Muscle layer of colon (tissue), 2 donors: ENCODE measurements around the gene SLC15A1.

Experiments
- H3K27ac ChIP-seq: one replicate; pipeline ENCODE4 v1.7.0; 2013; ENCODE audit warnings: low read depth, mild to moderate bottlenecking, low read length, moderate library complexity
- H3K27me3 ChIP-seq, 2 donors: one replicate each; pipeline ENCODE4 v1.7.0; 2013; ENCODE audit warnings: low read length in 2 of 2, mild to moderate bottlenecking in 2 of 2; ENCODE audit not compliant: insufficient read depth in 2 of 2, control insufficient read depth in 1 of 2
- H3K36me3 ChIP-seq: one replicate; pipeline ENCODE4 v1.7.0; 2013; ENCODE audit warnings: mild to moderate bottlenecking, low read length; ENCODE audit not compliant: insufficient read depth
- H3K4me1 ChIP-seq: one replicate; pipeline ENCODE4 v1.7.0; 2013; ENCODE audit warnings: mild to moderate bottlenecking, low read length; ENCODE audit not compliant: insufficient read depth
- H3K4me3 ChIP-seq, 2 donors: one replicate each; pipeline ENCODE4 v1.7.0; 2013; ENCODE audit warnings: low read length in 2 of 2, low read depth in 1 of 2, mild to moderate bottlenecking in 1 of 2, moderate library complexity in 1 of 2
- H3K9ac ChIP-seq: one replicate; pipeline ENCODE4 v1.7.0; 2013; ENCODE audit warnings: low read length
- H3K9me3 ChIP-seq: one replicate; pipeline ENCODE4 v1.7.0; 2013; ENCODE audit warnings: mild to moderate bottlenecking, low read length
- donor health status: abdominal sarcoma.
- donor health status: Adenocarcinoma of cecum.

SLC15A1 gene, protein sequence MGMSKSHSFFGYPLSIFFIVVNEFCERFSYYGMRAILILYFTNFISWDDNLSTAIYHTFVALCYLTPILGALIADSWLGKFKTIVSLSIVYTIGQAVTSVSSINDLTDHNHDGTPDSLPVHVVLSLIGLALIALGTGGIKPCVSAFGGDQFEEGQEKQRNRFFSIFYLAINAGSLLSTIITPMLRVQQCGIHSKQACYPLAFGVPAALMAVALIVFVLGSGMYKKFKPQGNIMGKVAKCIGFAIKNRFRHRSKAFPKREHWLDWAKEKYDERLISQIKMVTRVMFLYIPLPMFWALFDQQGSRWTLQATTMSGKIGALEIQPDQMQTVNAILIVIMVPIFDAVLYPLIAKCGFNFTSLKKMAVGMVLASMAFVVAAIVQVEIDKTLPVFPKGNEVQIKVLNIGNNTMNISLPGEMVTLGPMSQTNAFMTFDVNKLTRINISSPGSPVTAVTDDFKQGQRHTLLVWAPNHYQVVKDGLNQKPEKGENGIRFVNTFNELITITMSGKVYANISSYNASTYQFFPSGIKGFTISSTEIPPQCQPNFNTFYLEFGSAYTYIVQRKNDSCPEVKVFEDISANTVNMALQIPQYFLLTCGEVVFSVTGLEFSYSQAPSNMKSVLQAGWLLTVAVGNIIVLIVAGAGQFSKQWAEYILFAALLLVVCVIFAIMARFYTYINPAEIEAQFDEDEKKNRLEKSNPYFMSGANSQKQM

DNA sequence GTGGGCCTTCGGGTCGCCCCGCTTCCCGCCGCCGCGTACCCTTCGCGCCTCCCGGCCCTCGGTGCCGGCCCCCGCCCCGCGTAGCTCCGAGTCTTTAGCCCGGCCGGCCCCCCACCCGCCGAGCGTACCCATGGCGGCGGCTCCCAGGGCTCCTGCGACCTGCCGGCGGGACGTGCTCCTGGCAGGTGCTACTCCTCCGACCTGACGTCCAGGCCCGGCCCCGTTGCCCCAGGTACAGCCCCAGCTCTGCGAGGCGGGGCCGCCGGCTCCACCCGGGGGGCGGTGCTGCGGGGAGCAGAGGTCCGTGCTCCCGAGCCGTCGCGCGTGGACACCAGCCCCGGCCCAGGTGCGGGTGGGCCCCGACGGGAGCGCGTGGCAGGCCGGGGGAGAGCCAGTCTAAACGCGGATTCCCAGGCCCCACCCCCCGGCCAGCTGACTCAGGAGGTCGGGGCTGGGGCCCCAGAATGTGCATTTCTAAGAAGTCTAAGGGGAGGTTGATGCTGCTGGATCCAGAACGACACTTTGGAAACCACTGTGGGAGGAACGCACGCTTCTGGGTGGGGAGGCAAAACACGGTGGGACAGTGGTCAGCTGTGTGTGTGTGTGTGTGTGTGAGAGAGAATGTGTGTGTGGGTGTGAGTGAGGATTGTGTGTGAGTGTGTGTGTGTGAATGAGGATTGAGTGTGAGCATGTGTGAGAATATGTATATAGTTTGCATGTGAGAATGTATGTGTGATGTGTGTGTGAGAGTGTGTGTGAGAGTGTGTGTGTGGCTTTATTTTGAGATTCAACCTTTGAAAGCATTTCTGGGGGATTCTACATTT, at the start of gene SLC15A1:
Gene SLC15A1 (minus strand): TSS at position 206 of the 824 bp plus-strand sequence. CDS start 74 bp downstream, at position 132.
- Histone ChIP-seq H3K4me3 (peak within 1 kb of the TSS; percentile 5 to 21), H3K9me3 (peaks cover 6% of the 10 kb centered on the region), H3K4me1 (no peaks in the 10 kb centered on the region), H3K9ac (no peak within 1 kb of the TSS), H3K27ac (no peak within 1 kb of the TSS), H3K27me3 (peaks cover 17 to 18% of the 10 kb centered on the region in 2 donors), H3K36me3 (no peaks in the 10 kb centered on the region)

DNA sequence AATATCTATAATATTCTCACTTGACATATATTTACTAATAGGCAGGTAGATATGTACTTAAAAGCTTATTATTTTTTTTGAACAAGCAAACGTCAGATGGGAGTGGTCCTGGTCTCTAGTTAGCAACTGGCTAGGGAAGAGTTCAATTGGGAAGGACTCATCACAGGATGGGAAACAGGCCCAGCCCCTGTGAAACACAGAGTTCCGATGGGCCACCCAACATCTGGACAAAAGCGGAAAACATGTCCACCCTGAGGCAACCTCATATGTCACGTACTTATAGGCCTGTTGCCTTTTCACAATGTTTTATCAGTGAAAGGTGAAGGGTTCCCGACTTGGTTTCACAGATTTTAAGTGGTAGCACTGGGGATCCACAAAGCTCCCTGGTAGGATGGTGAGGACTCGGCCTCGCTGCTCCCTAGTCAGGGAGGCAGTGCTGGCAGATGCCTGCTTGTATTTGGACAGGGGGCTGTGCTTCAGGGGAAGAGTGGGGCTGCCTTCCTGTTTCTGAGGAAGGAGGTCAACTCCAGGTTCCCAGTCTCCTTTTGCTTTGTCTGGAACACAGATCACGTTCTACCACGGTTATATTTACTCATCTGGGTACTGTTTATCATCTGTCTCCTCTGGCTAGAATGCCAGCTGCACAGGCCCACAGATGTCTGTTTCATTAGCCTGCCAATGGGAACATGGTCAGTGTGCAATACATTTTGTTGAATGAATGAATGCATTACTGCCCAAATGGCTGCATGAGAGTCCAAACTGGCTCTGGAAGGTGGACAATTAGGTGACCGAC, 49.4 kb upstream of the SLC15A1 start:
- H3K27me3 ChIP-seq = no peaks in the 10 kb centered on the region
- no peak overlapping the region for H3K27ac ChIP-seq
- peaks cover 58% of the 10 kb centered on the region for H3K36me3 ChIP-seq
- no peaks in the 10 kb centered on the region for H3K9me3 ChIP-seq
- no peak overlapping the region for H3K4me3 ChIP-seq
- no peak overlapping the region for H3K9ac ChIP-seq
- H3K4me1 ChIP-seq = peaks cover 14% of the 10 kb centered on the region

DNA sequence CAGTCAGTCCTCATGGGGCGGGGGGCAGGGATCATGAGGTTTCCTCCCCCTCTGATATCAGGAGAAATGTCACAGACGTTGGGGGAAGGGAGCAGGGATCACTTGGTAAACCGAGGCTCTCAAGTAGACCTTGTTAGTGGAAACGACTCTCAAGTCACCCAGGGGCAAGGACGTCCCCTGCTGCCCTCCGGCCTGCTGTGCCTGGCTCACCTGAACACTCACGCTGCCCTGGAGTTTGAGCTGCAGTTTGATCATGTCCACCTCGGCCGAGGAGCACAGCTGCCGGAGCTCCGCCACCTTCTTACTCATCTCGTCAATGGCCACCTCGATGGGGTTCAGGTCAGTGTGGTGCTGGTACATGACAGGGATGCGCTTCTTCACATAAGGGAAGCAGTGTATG, 47.6 kb upstream of the SLC15A1 start:
- no peak overlapping the region for H3K27ac ChIP-seq
- no peak overlapping the region for H3K4me3 ChIP-seq
- H3K9me3 ChIP-seq = no peaks in the 10 kb centered on the region
- H3K36me3 ChIP-seq = peaks cover 61% of the 10 kb centered on the region
- peaks cover 14% of the 10 kb centered on the region for H3K4me1 ChIP-seq
- no peak overlapping the region for H3K9ac ChIP-seq
- H3K27me3 ChIP-seq = no peaks in the 10 kb centered on the region

DNA sequence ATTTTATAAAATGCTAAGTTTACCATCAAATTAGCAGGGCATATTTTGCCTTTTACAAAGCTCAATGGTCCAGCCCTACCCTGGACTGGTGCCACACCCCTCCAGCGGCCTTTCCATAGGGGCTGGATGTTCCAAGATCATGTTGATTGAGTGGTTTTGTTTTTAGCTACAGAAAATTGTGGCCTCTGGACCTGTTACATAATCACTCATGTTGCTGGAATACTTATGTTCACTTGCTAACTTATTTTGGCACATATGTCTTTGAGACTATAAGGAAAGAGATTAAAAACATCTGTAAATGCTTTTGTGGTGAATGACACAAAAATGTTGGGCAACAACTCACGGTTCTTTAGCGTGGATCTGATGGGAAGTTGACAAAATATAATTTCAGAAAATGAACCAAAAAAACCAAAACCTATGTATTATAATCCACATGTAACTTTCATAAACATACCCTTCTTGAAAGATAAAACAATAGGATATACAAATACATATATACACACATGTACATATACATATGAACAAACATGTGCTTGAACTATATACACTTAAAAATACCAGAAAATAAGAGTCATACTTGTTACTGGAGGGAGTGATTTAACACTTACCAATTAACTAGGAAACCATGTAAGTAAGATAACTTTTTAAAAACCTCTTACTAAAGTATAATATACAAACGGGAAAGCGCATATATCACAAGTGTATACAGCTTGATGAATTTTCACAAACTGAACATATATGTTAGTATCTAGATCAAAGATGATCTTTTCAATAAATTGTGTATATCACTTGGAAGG, 46.6 kb upstream of the SLC15A1 start:
- H3K4me3 ChIP-seq = no peak overlapping the region
- peaks cover 14% of the 10 kb centered on the region for H3K4me1 ChIP-seq
- H3K9ac ChIP-seq = no peak overlapping the region
- H3K27me3 ChIP-seq = no peaks in the 10 kb centered on the region
- no peak overlapping the region for H3K27ac ChIP-seq
- H3K36me3 ChIP-seq = peaks cover 60% of the 10 kb centered on the region
- no peaks in the 10 kb centered on the region for H3K9me3 ChIP-seq

DNA sequence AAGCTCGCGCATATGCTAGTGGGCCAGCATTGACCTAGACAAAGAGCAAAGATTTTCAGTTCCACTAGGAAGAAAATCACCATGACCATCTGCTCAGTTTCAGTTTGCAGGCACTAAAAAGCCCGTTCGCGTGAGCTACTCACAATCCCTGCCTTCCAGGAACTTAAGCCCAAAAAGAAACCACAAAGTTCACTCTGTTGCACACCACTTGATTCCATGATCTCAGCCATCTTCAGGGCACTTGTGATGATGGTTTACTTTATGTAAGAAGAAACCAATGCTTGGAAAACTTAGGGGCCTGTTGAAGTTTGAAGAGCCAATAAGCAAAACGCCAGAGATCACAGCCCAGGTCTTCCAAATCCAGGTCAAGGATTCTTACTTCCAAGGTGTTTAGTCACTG, 45.0 kb upstream of the SLC15A1 start:
- no peak overlapping the region for H3K4me3 ChIP-seq
- no peak overlapping the region for H3K27ac ChIP-seq
- no peak overlapping the region for H3K9ac ChIP-seq
- no peaks in the 10 kb centered on the region for H3K9me3 ChIP-seq
- no peaks in the 10 kb centered on the region for H3K27me3 ChIP-seq
- peaks cover 62% of the 10 kb centered on the region for H3K36me3 ChIP-seq
- peaks cover 8% of the 10 kb centered on the region for H3K4me1 ChIP-seq

DNA sequence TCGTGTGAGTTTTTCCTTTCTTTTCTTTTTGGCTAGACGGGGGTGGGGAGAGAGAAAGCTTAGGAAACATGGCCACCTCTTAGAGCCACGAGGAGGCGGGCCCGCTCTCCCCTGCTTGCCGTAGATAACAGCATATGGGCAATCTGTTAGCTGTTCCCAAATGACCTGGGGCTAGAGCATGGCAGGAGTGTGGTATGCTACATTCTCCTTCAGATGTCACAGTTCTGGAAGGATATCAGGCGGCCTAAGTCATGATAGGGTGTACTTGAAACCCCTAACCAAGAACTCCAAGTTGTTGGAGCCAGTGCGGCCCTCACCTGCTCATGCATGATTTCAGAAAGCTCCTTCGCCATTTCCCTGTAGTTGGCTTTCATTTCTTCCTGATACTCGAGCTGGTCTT, 44.3 kb upstream of the SLC15A1 start:
- Histone ChIP-seq H3K27me3 (no peaks in the 10 kb centered on the region), H3K9me3 (no peaks in the 10 kb centered on the region), H3K36me3 (peaks cover 62% of the 10 kb centered on the region), H3K27ac (no peak overlapping the region), H3K4me3 (no peak overlapping the region), H3K9ac (no peak overlapping the region), H3K4me1 (peaks cover 5% of the 10 kb centered on the region)

DNA sequence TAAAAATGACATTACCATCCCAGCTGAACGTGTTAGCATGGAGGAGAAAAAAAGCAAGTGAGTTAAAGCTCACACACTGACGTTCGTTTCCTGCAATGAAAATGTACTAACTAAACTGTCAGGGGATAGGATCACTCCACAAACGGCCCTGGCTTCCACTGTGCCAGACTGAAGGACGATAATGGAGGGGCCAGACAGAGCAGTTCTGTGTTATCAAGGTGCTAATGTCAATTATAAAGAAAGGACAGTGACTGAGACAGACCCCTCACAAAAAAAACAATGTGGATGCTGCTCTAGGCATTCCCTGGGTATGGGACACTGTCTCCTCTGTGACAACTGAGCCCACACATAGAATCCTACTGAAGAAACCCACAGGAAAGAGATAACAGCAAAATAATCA, 43.7 kb upstream of the SLC15A1 start:
- H3K9me3 ChIP-seq = no peaks in the 10 kb centered on the region
- H3K27ac ChIP-seq = no peak overlapping the region
- H3K4me1 ChIP-seq = peaks cover 4% of the 10 kb centered on the region
- no peak overlapping the region for H3K9ac ChIP-seq
- H3K27me3 ChIP-seq = no peaks in the 10 kb centered on the region
- H3K4me3 ChIP-seq = no peak overlapping the region
- peaks cover 62% of the 10 kb centered on the region for H3K36me3 ChIP-seq

DNA sequence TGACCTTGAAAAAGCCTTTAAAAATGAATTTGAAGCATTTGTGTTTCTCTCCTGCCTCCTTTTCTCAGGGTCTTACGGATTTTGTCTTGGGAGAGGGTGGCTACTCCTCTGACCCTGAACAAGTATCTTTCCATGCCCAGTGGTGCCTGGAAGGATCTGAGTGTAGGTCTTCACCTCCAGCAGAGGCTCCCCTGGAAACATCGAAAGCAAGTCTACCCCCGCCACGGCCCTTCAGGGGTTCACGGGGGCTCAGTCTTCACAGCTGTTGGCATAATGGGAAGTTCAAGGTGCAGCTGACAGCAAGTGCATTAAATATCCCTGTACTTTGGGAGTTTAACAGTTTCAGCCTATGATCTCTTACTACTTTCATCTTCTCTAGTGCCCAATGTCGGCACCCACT, 42.7 kb upstream of the SLC15A1 start:
- Histone ChIP-seq H3K9ac (no peak overlapping the region), H3K9me3 (no peaks in the 10 kb centered on the region), H3K27ac (no peak overlapping the region), H3K4me1 (peaks cover 4% of the 10 kb centered on the region), H3K4me3 (no peak overlapping the region), H3K27me3 (no peaks in the 10 kb centered on the region), H3K36me3 (peaks cover 61% of the 10 kb centered on the region)

DNA sequence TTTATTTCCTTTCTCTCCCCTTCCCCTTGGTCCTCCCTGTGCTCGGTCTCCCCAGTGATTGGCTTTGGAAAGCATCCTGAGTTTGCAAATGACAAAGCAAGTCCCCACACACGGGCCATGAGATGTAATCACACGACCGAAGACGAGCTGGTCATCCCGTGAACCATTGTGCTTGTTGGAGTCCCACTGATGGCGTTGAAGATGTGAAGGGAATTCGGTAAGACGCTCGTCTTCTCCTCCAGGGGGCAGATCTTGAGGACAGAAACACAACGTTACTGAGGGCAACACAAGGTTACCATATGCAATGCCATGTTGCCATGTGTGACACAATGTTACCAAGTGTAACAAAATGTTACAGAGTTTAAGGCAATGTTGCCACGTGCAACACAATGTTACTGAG, 42.0 kb upstream of the SLC15A1 start:
- Histone ChIP-seq H3K4me1 (peaks cover 4% of the 10 kb centered on the region), H3K36me3 (peaks cover 54% of the 10 kb centered on the region), H3K4me3 (no peak overlapping the region), H3K9ac (no peak overlapping the region), H3K27me3 (no peaks in the 10 kb centered on the region), H3K27ac (no peak overlapping the region), H3K9me3 (no peaks in the 10 kb centered on the region)

DNA sequence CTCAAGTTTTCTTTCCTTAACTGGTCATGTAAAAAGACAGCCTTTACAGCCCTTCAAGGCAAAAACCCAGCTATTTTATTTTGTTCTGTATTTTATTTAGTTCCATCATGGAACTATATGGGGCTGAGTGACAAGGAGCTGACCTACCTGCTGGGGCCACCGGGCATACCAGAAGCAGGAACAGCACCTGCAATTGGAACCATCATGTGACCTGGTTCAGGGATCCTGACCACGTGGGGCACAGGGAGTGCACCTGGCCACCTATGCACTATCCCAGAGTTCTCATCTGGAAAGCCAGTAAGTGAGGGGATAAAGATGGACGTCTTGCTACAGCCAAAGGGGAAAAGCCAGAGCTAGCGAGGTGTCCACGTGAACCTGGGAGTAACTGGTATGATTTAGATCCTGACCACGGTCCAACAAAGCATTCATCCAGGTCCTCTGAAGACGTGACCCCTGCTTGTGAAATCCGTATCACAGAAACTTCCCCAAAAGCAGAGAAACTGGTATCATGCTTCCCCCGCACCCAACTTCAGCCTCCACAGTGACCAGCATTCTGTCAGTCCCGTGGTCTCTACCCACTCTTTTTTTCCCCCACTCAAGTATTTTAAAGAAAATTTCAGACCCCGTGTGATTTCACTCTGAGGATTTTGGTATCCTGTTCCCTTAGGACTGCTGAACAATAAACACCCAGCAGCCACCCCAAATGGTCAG, 40.5 kb upstream of the SLC15A1 start:
- Histone ChIP-seq H3K36me3 (peaks cover 41% of the 10 kb centered on the region), H3K27ac (no peak overlapping the region), H3K9ac (no peak overlapping the region), H3K4me3 (no peak overlapping the region), H3K4me1 (peaks cover 4% of the 10 kb centered on the region), H3K9me3 (no peaks in the 10 kb centered on the region), H3K27me3 (no peaks in the 10 kb centered on the region)
